ENCODE measurements around the gene SIK2.

DNA sequence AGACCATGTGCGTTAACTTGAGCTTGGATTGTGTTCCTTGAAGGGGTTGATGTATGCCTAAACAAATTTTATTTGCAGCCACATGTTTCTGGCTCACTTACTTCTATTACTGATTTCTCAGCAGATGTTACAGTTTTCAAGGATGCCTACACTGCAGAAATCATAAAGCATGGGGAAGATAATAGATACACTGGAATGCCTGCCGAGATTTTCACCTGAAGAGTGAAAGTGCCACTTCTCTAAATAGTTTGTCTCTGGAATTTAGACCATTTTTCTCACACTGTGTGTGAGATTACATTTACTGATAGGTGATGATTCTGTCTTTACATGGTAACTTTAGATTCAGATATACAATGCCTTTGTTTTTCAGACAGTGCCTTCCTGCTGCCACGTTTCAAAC is 81.6 kb downstream of the SIK2 start:
- TF ChIP-seq, protein P1, sequence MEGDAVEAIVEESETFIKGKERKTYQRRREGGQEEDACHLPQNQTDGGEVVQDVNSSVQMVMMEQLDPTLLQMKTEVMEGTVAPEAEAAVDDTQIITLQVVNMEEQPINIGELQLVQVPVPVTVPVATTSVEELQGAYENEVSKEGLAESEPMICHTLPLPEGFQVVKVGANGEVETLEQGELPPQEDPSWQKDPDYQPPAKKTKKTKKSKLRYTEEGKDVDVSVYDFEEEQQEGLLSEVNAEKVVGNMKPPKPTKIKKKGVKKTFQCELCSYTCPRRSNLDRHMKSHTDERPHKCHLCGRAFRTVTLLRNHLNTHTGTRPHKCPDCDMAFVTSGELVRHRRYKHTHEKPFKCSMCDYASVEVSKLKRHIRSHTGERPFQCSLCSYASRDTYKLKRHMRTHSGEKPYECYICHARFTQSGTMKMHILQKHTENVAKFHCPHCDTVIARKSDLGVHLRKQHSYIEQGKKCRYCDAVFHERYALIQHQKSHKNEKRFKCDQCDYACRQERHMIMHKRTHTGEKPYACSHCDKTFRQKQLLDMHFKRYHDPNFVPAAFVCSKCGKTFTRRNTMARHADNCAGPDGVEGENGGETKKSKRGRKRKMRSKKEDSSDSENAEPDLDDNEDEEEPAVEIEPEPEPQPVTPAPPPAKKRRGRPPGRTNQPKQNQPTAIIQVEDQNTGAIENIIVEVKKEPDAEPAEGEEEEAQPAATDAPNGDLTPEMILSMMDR (IDR thresholded peaks at IDR 0.05; ENCODE audit: insufficient read depth, low read depth, low read length): no peak
- no peak for TF ChIP-seq EZH2 (IDR thresholded peaks at IDR 0.05; ENCODE audit: insufficient read depth, low read length)
